ENCODE data around the gene HUNK. TPM values are rescaled to one million over a fixed set of nuclear protein-coding genes. Genes with fewer than 3 reads are reported as not detected.
"Not testable (repeated sequence)": the region's sequence is repeated elsewhere in the genome, so short reads cannot be mapped to it uniquely, and the experiment has no call there.

The HUNK gene
- total RNA-seq, 2 donors from 2014 or later, result 0.27 to 0.42 TPM

GRCh38 chr21:31941694-31942093, 68.9 kb downstream of the HUNK start:
- Histone ChIP-seq H3K27me3 (replicated peaks; ENCODE audit: insufficient read depth) (no peaks in the 10 kb centered on the region), H3K4me3 (no peak overlapping the region), H3K9me3 (no peaks in the 10 kb centered on the region), H3K36me3 (no peaks in the 10 kb centered on the region), H3K27ac (no peak overlapping the region), H3K4me1 (ENCODE audit: control insufficient read depth in 1 of 2, low read depth in 2 of 2) (peaks cover 0 to 10% of the 10 kb centered on the region in 2 donors)
- DNase-seq (ENCODE audit: low spot score) (no peak), ATAC-seq (ENCODE audit: insufficient number of reproducible peaks, low FRiP score, low read depth) (no peak)
- no peak for TF ChIP-seq CTCF (IDR thresholded peaks at IDR 0.05)

- no peak overlapping the region for H3K27ac ChIP-seq
- no peak for TF ChIP-seq CTCF (IDR thresholded peaks at IDR 0.05)
- peaks cover 0 to 10% of the 10 kb centered on the region in 2 donors for H3K4me1 ChIP-seq (ENCODE audit: control insufficient read depth in 1 of 2, low read depth in 2 of 2)
- no peak for DNase-seq (ENCODE audit: low spot score)
- no peaks in the 10 kb centered on the region for H3K27me3 ChIP-seq (replicated peaks; ENCODE audit: insufficient read depth)
- H3K36me3 ChIP-seq, result no peaks in the 10 kb centered on the region
- no peak for ATAC-seq (ENCODE audit: insufficient number of reproducible peaks, low FRiP score, low read depth)
- no peaks in the 10 kb centered on the region for H3K9me3 ChIP-seq
- H3K4me3 ChIP-seq, result no peak overlapping the region
Measured at GRCh38 chr21:31943561-31943960, 70.7 kb downstream of the HUNK start.

- TF ChIP-seq CTCF (IDR thresholded peaks at IDR 0.05), result no peak
- no peak overlapping the region for H3K27ac ChIP-seq
- H3K4me1 ChIP-seq (ENCODE audit: control insufficient read depth in 1 of 2, low read depth in 2 of 2), result peaks cover 0 to 10% of the 10 kb centered on the region in 2 donors
- no peaks in the 10 kb centered on the region for H3K27me3 ChIP-seq (replicated peaks; ENCODE audit: insufficient read depth)
- no peaks in the 10 kb centered on the region for H3K9me3 ChIP-seq
- DNase-seq (ENCODE audit: low spot score) (no peak), ATAC-seq (ENCODE audit: insufficient number of reproducible peaks, low FRiP score, low read depth) (no peak)
- H3K36me3 ChIP-seq, result no peaks in the 10 kb centered on the region
- H3K4me3 ChIP-seq, result no peak overlapping the region
Measured at GRCh38 chr21:31945141-31945540, 72.3 kb downstream of the HUNK start.

- H3K9me3 ChIP-seq, result no peaks in the 10 kb centered on the region
- H3K27ac ChIP-seq, result no peak overlapping the region
- H3K4me3 ChIP-seq, result no peak overlapping the region
- no peaks in the 10 kb centered on the region for H3K27me3 ChIP-seq (replicated peaks; ENCODE audit: insufficient read depth)
- ATAC-seq (ENCODE audit: insufficient number of reproducible peaks, low FRiP score, low read depth) (no peak), DNase-seq (ENCODE audit: low spot score) (no peak)
- no peaks in the 10 kb centered on the region for H3K36me3 ChIP-seq
- H3K4me1 ChIP-seq (ENCODE audit: control insufficient read depth in 1 of 2, low read depth in 2 of 2), result peaks cover 0 to 10% of the 10 kb centered on the region in 2 donors
- TF ChIP-seq CTCF (IDR thresholded peaks at IDR 0.05), result no peak
Measured at GRCh38 chr21:31945546-31945945, 72.7 kb downstream of the HUNK start.

- H3K27ac ChIP-seq, result no peak overlapping the region
- peaks cover 0 to 10% of the 10 kb centered on the region in 2 donors for H3K4me1 ChIP-seq (ENCODE audit: control insufficient read depth in 1 of 2, low read depth in 2 of 2)
- no peaks in the 10 kb centered on the region for H3K36me3 ChIP-seq
- no peaks in the 10 kb centered on the region for H3K9me3 ChIP-seq
- ATAC-seq (ENCODE audit: insufficient number of reproducible peaks, low FRiP score, low read depth), result no peak
- DNase-seq (ENCODE audit: low spot score), result no peak
- no peaks in the 10 kb centered on the region for H3K27me3 ChIP-seq (replicated peaks; ENCODE audit: insufficient read depth)
- no peak for TF ChIP-seq CTCF (IDR thresholded peaks at IDR 0.05)
- no peak overlapping the region for H3K4me3 ChIP-seq
Measured at GRCh38 chr21:31946231-31946630, 73.4 kb downstream of the HUNK start.

- H3K4me1 ChIP-seq (ENCODE audit: control insufficient read depth in 1 of 2, low read depth in 2 of 2), result peaks cover 0 to 10% of the 10 kb centered on the region in 2 donors
- not testable (repeated sequence) for H3K36me3 ChIP-seq; H3K27me3 ChIP-seq (replicated peaks; ENCODE audit: insufficient read depth); DNase-seq (ENCODE audit: low spot score); H3K27ac ChIP-seq; ATAC-seq (ENCODE audit: insufficient number of reproducible peaks, low FRiP score, low read depth); H3K4me3 ChIP-seq; H3K9me3 ChIP-seq
Measured at GRCh38 chr21:31946876-31947550, 74.2 kb downstream of the HUNK start.
